A549 (cell line): ENCODE data around the gene RRP7A. TPM values are rescaled to one million over a fixed set of nuclear protein-coding genes. Genes with fewer than 3 reads are reported as not detected.
A peak's percentile ranks its signal among the peaks of the same experiment; 100 is the strongest.
"Not testable (repeated sequence)": the region's sequence is repeated elsewhere in the genome, so short reads cannot be mapped to it uniquely, and the experiment has no call there.

Experiments used
- ATAC-seq, 2 experiments: fragments of 200-7000 bp in 1 of 2; fragments of >200 bp in 1 of 2; cut with Nextera tagmentation in 1 of 2; cut with Tn5 transposase in 1 of 2; 3 replicates each; pipeline versions ENCODE4 v1.8.0 to v1.9.1; 2018 to 2020; ENCODE audit warnings: mild to moderate bottlenecking in 1 of 2, moderate library complexity in 1 of 2
- CTCF ChIA-PET: fragments of 300-600 bp; sonication (Branson Sonifier 250); formaldehyde crosslinking; extraction: SDS; loops from one replicate; lab custom pipeline; 2021; ENCODE audit warnings: antibody characterized with exemption, inconsistent platforms; lab: Yijun Ruan, JAX
- POLR2A ChIA-PET: fragments of 350-600 bp; formaldehyde crosslinking; extraction: SDS; loops from one replicate; lab custom pipeline; 2021; ENCODE audit warnings: antibody characterized with exemption, inconsistent platforms; lab: Yijun Ruan, JAX
- DNase-seq, 2 experiments: peaks; one replicate each; pipeline versions ENCODE4 v3.0.0 to v3.0.0-alpha.2; 2011 to 2016; ENCODE audit warnings: low read depth in 1 of 2, low spot score in 1 of 2
- FAIRE-seq: peaks from 2 replicates; lab custom pipeline; 2011; peaks lifted over from hg19 to GRCh38; lab: Jason Lieb, UNC
- H3K27ac ChIP-seq, 2 experiments: fragments of >200 bp; sonication (Bioruptor Twin); formaldehyde crosslinking; 3 replicates each; pipeline ENCODE4 v1.5.1; 2016 to 2017
- H3K4me1 ChIP-seq: fragments of >200 bp; sonication (Bioruptor Twin); formaldehyde crosslinking; 3 replicates; pipeline ENCODE4 v1.6.1; 2016
- H3K4me2 ChIP-seq: fragments of >200 bp; sonication (Bioruptor Twin); formaldehyde crosslinking; 3 replicates; pipeline ENCODE4 v1.6.1; 2016
- H3K4me3 ChIP-seq: fragments of >200 bp; sonication (Bioruptor Twin); formaldehyde crosslinking; 3 replicates; pipeline ENCODE4 v1.5.1; 2016
- H3K9me3 ChIP-seq: fragments of >200 bp; sonication (Bioruptor Twin); formaldehyde crosslinking; 3 replicates; pipeline ENCODE4 v1.6.1; 2016
- CTCF ChIP-seq: fragments of >200 bp; sonication (Bioruptor Twin); formaldehyde crosslinking; IDR thresholded peaks from 3 replicates; pipeline ENCODE4 v1.5.1; 2016
- E2F6 ChIP-seq: IDR thresholded peaks from 2 replicates; pipeline ENCODE4 v1.6.1; 2012; ENCODE audit warnings: low read depth, borderline replicate concordance
- FOXS1 ChIP-seq: fragments of 250-450 bp; sonication (Bioruptor Pico); IDR thresholded peaks from 2 replicates; pipeline ENCODE4 v1.5.0; 2020; ENCODE audit warnings: mild to moderate bottlenecking, moderate library complexity
- HES2 ChIP-seq: fragments of >200 bp; sonication (Bioruptor Twin); formaldehyde crosslinking; IDR thresholded peaks from 2 replicates; pipeline ENCODE4 v1.6.1; 2016
- HOXB5 ChIP-seq: fragments of 250-450 bp; sonication (Bioruptor Pico); IDR thresholded peaks from 2 replicates; pipeline ENCODE4 v1.5.0; 2020; ENCODE audit warnings: mild to moderate bottlenecking, moderate library complexity
- NPAS2 ChIP-seq: fragments of 250-450 bp; sonication (Bioruptor Pico); IDR thresholded peaks from 2 replicates; pipeline ENCODE4 v1.8.0; 2022; ENCODE audit warnings: mild to moderate bottlenecking, moderate library complexity, borderline replicate concordance
- PBX3 ChIP-seq: IDR thresholded peaks from 2 replicates; pipeline ENCODE4 v1.6.1; 2012
- PHF8 ChIP-seq: fragments of 200-600 bp; sonication (generic); IDR thresholded peaks from 2 replicates; pipeline ENCODE4 v1.6.1; 2016; ENCODE audit warnings: low read depth, mild to moderate bottlenecking, antibody characterized with exemption, moderate library complexity, borderline replicate concordance
- POLR2A ChIP-seq: IDR thresholded peaks from 2 replicates; pipeline ENCODE4 v1.6.1; 2012; ENCODE audit warnings: mild to moderate bottlenecking, low read length
- RAD21 ChIP-seq, 2 experiments: fragments of >200 bp in 1 of 2; sonication (Bioruptor Twin) in 1 of 2; formaldehyde crosslinking in 1 of 2; IDR thresholded peaks in 1 of 2; conservative IDR thresholded peaks in 1 of 2; 2 replicates in 1 of 2; 3 replicates in 1 of 2; pipeline ENCODE4 v1.6.1; 2012 to 2018; ENCODE audit warnings: inconsistent platforms in 1 of 2
- RNF2 ChIP-seq: fragments of 200-600 bp; sonication (generic); IDR thresholded peaks from 2 replicates; pipeline ENCODE4 v1.6.1; 2016; ENCODE audit warnings: low read depth, mild to moderate bottlenecking, antibody characterized with exemption, moderate library complexity, borderline replicate concordance
- SMC3 ChIP-seq: fragments of >200 bp; sonication (Bioruptor Twin); formaldehyde crosslinking; IDR thresholded peaks from 3 replicates; pipeline ENCODE4 v1.6.1; 2018; ENCODE audit warnings: inconsistent platforms
- TFCP2L1 ChIP-seq: fragments of 250-450 bp; sonication (Bioruptor Pico); IDR thresholded peaks from 2 replicates; pipeline ENCODE4 v1.5.0; 2021; ENCODE audit warnings: mild to moderate bottlenecking
- ZC3H11A ChIP-seq: fragments of 450-650 bp; IDR thresholded peaks from 2 replicates; pipeline ENCODE4 v1.6.1; 2014; ENCODE audit warnings: antibody characterized with exemption, mild to moderate bottlenecking
- ZFP36 ChIP-seq: fragments of 450-650 bp; IDR thresholded peaks from 2 replicates; pipeline ENCODE4 v1.6.1; 2014; ENCODE audit warnings: borderline replicate concordance; ENCODE audit not compliant: partially characterized antibody
- ZNF302 ChIP-seq: fragments of 250-450 bp; sonication (Bioruptor Pico); IDR thresholded peaks from 2 replicates; pipeline ENCODE4 v1.9.0; 2021; ENCODE audit warnings: inconsistent platforms, mild to moderate bottlenecking, moderate library complexity
- ZSCAN20 ChIP-seq: fragments of 250-450 bp; sonication (Bioruptor Pico); IDR thresholded peaks from 2 replicates; pipeline ENCODE4 v1.8.0; 2022; ENCODE audit warnings: mild to moderate bottlenecking, moderate library complexity
- WGBS: methylation state at CpG from one replicate; pipeline ENCODE4 v1.1.6; 2017; ENCODE audit errors: missing lambda C conversion rate; 5-methylcytosine and 5-hydroxymethylcytosine counted together
- polyA plus RNA-seq, 4 experiments: library from polyadenylated mRNA; depleted of rRNA in 3 of 4; stranded (reverse); fragments of >200 nt; fragmentation: RNase III in 1 of 4; extraction: RNeasy Plus Mini Kit Qiagen cat#74134 plus additional on column Dnase treatment in 1 of 4; gene quantifications; 2 replicates in 3 of 4; 3 replicates in 1 of 4; pipeline ENCODE4 v1.2.3, GENCODE V29; 2011 to 2017

RRP7A gene
- polyA plus RNA-seq, 2 of the 4 experiments (the other 2 are of a cell fraction), result 26.5 to 37.1 TPM

GRCh38 chr22:42515896-42516295 is 3.7 kb downstream of the RRP7A start:
- Histone ChIP-seq H3K9me3 (no peaks in the 10 kb centered on the region), H3K4me2 (no peak overlapping the region), H3K27ac (no peak overlapping the region), H3K4me1 (peaks cover 8% of the 10 kb centered on the region; the same call in 1 of the 3 replicates), H3K4me3 (no peak overlapping the region)
- FAIRE-seq (no peak), ATAC-seq (no peak), DNase-seq (no peak)
- no peak for TF ChIP-seq ZNF302 (CRISPR knock-in tag)
- no peak for TF ChIP-seq PHF8
- no peak for TF ChIP-seq HES2
- no peak for TF ChIP-seq TFCP2L1 (CRISPR knock-in tag)
- no peak for TF ChIP-seq NPAS2 (CRISPR knock-in tag)
- no peak for TF ChIP-seq SMC3
- no peak for TF ChIP-seq E2F6
- no peak for TF ChIP-seq ZFP36
- TF ChIP-seq ZC3H11A, result no peak
- no peak for TF ChIP-seq POLR2A
- no peak for TF ChIP-seq ZSCAN20 (CRISPR knock-in tag)
- TF ChIP-seq HOXB5 (CRISPR knock-in tag), result no peak
- TF ChIP-seq FOXS1 (CRISPR knock-in tag), result no peak
- TF ChIP-seq RNF2, result no peak
- TF ChIP-seq PBX3, result no peak
- ChIA-PET POLR2A (no interaction called here), CTCF (interaction anchor here (1.7 kb wide), 1 partner anchor 18 kb away, joined by 4 read pairs; no protein-coding TSS in a partner anchor)
- 89% methylated on average over 11 of the region's 14 CpGs for WGBS

- H3K9me3 ChIP-seq, FAIRE-seq, H3K4me2 ChIP-seq, H3K27ac ChIP-seq, CTCF ChIA-PET, DNase-seq, H3K4me3 ChIP-seq, H3K4me1 ChIP-seq, ATAC-seq, POLR2A ChIA-PET: not testable (repeated sequence)
- 90% methylated on average over 6 of the region's 8 CpGs for WGBS
Observed at GRCh38 chr22:42515304-42515703, 4.3 kb downstream of the RRP7A start.

GRCh38 chr22:42514331-42514730 is 5.3 kb downstream of the RRP7A start:
- H3K4me2 ChIP-seq, H3K4me3 ChIP-seq, H3K9me3 ChIP-seq, POLR2A ChIA-PET, ATAC-seq, FAIRE-seq, CTCF ChIA-PET, H3K4me1 ChIP-seq, H3K27ac ChIP-seq, DNase-seq: not testable (repeated sequence)
- 92% methylated on average over 14 of the region's 17 CpGs for WGBS

- H3K4me2 ChIP-seq, H3K4me1 ChIP-seq, H3K4me3 ChIP-seq, H3K9me3 ChIP-seq, POLR2A ChIA-PET, H3K27ac ChIP-seq: not testable (repeated sequence)
- ATAC-seq (peak; percentile 63 to 74), FAIRE-seq (peak; percentile 93), DNase-seq (peak in 1 of 2 experiments; percentile 49)
- WGBS, result 89% methylated on average over 22 of the region's 22 CpGs
- TF ChIP-seq RAD21 (conservative IDR thresholded peaks at IDR 0.05 in 1 of 2, IDR thresholded peaks at IDR 0.05 in 1 of 2) (peak; percentile 37 to 51; a peak in 4 of 5 replicates), CTCF (peak; percentile 41)
- CTCF ChIA-PET, result interaction anchor here (0.6 to 1.4 kb wide), 9 partner anchors 8 to 96 kb away, joined by 3 to 10 read pairs (median 4); no protein-coding TSS in a partner anchor
Observed at GRCh38 chr22:42512273-42512990, 7.2 kb downstream of the RRP7A start.
